RKO (cell line): Measurements from ENCODE around the gene ADSL.

Experiments used
- DNase-seq: peaks from one replicate; pipeline ENCODE4 v3.0.0-alpha.2; 2016; ENCODE audit warnings: low spot score

ADSL gene

GRCh38 chr22:40405178-40406062, 59.1 kb downstream of the ADSL start:
- DNase-seq = no peak

- no peak for DNase-seq
Observed at GRCh38 chr22:40406063-40406890, 60.0 kb downstream of the ADSL start.

- no peak for DNase-seq
Observed at GRCh38 chr22:40407021-40407761, 60.9 kb downstream of the ADSL start.

GRCh38 chr22:40407831-40408717, 61.8 kb downstream of the ADSL start:
- no peak for DNase-seq

- no peak for DNase-seq
Observed at GRCh38 chr22:40408718-40409612, 62.7 kb downstream of the ADSL start.

GRCh38 chr22:40409613-40410113, 63.4 kb downstream of the ADSL start:
- DNase-seq = no peak

- no peak for DNase-seq
Observed at GRCh38 chr22:40410272-40410671, 64.0 kb downstream of the ADSL start.

- DNase-seq = no peak
Observed at GRCh38 chr22:40410731-40411505, 64.6 kb downstream of the ADSL start.

- DNase-seq = no peak
Observed at GRCh38 chr22:40411506-40411861, 65.2 kb downstream of the ADSL start.

- DNase-seq = no peak
Observed at GRCh38 chr22:40412441-40412840, 66.1 kb downstream of the ADSL start.

GRCh38 chr22:40413873-40414272, 67.6 kb downstream of the ADSL start:
- no peak for DNase-seq

GRCh38 chr22:40414311-40414710, 68.0 kb downstream of the ADSL start:
- no peak for DNase-seq

GRCh38 chr22:40414838-40415505, 68.7 kb downstream of the ADSL start:
- DNase-seq = no peak

GRCh38 chr22:40415531-40416266, 69.4 kb downstream of the ADSL start:
- DNase-seq = no peak

- no peak for DNase-seq
Observed at GRCh38 chr22:40416267-40416570, 69.9 kb downstream of the ADSL start.

- DNase-seq = no peak
Observed at GRCh38 chr22:40416636-40417035, 70.3 kb downstream of the ADSL start.

- DNase-seq = no peak
Observed at GRCh38 chr22:40417041-40417440, 70.7 kb downstream of the ADSL start.

GRCh38 chr22:40417881-40418280, 71.6 kb downstream of the ADSL start:
- DNase-seq = no peak
